ELR (cell line): ENCODE data around the gene AADACL2.
A peak's percentile ranks its signal among the peaks of the same experiment; 100 is the strongest.
"Not testable (repeated sequence)": the region's sequence is repeated elsewhere in the genome, so short reads cannot be mapped to it uniquely, and the experiment has no call there.

Experiments
- DNase-seq: peaks from one replicate; pipeline ENCODE4 v3.0.0-alpha.2; 2015; ENCODE audit warnings: low read depth

AADACL2 gene

GRCh38 chr3:151733613-151734012 is at the start of gene AADACL2:
TSS of gene AADACL2 (plus strand) at chr3:151733927. CDS start at chr3:151734036, 109 bp downstream.
- DNase-seq = no peak

- DNase-seq = no peak
These were observed 49.6 kb upstream of the AADACL2 start for GRCh38 chr3:151684094-151684493.

- no peak for DNase-seq
These were observed 47.5 kb upstream of the AADACL2 start for GRCh38 chr3:151686257-151686656.

- no peak for DNase-seq
These were observed 46.7 kb upstream of the AADACL2 start for GRCh38 chr3:151687076-151687475.

- DNase-seq = no peak
These were observed 45.2 kb upstream of the AADACL2 start for GRCh38 chr3:151688571-151688970.

GRCh38 chr3:151690645-151691044 is 43.1 kb upstream of the AADACL2 start:
- no peak for DNase-seq

GRCh38 chr3:151697496-151697895 is 36.2 kb upstream of the AADACL2 start:
- DNase-seq = peak; percentile 4

- DNase-seq = peak; percentile 22
These were observed 26.5 kb upstream of the AADACL2 start for GRCh38 chr3:151707216-151707615.

GRCh38 chr3:151708868-151709267 is 24.9 kb upstream of the AADACL2 start:
- DNase-seq = no peak

GRCh38 chr3:151709847-151710246 is 23.9 kb upstream of the AADACL2 start:
- peak; percentile 50 for DNase-seq

- DNase-seq = no peak
These were observed 12.4 kb upstream of the AADACL2 start for GRCh38 chr3:151721294-151721693.

GRCh38 chr3:151722856-151723255 is 10.9 kb upstream of the AADACL2 start:
- no peak for DNase-seq

- peak; percentile 43 for DNase-seq
These were observed 8.9 kb upstream of the AADACL2 start for GRCh38 chr3:151724576-151725562.

GRCh38 chr3:151726016-151726415 is 7.7 kb upstream of the AADACL2 start:
- peak; percentile 16 for DNase-seq

GRCh38 chr3:151732861-151733260 is 866 bp upstream of the AADACL2 start:
- no peak for DNase-seq

- no peak for DNase-seq
These were observed 6.9 kb downstream of the AADACL2 start for GRCh38 chr3:151740581-151740980.

GRCh38 chr3:151743855-151744254 is 10.1 kb downstream of the AADACL2 start:
- DNase-seq = no peak

- no peak for DNase-seq
These were observed 16.5 kb downstream of the AADACL2 start for GRCh38 chr3:151750181-151750580.

- no peak for DNase-seq
These were observed 17.0 kb downstream of the AADACL2 start for GRCh38 chr3:151750678-151751077.

GRCh38 chr3:151751161-151751560 is 17.4 kb downstream of the AADACL2 start:
- DNase-seq = no peak

GRCh38 chr3:151753846-151754245 is 20.1 kb downstream of the AADACL2 start:
- DNase-seq = peak; percentile 11

- DNase-seq = no peak
These were observed 27.9 kb downstream of the AADACL2 start for GRCh38 chr3:151761581-151761980.

GRCh38 chr3:151764699-151765098 is 31.0 kb downstream of the AADACL2 start:
- DNase-seq = not testable (repeated sequence)

- peak; percentile 74 for DNase-seq
These were observed 32.0 kb downstream of the AADACL2 start for GRCh38 chr3:151765685-151766084.
